Mesendoderm (in vitro differentiated cells): ENCODE measurements around the gene HEATR9.

Experiments used
- DNase-seq: peaks from one replicate; pipeline ENCODE4 v3.0.0; 2013
- H2AK5ac ChIP-seq: 2 replicates; pipeline ENCODE4 v1.6.1; 2013; ENCODE audit warnings: low read length, inconsistent platforms
- H2BK120ac ChIP-seq: 2 replicates; pipeline ENCODE4 v1.6.1; 2013; ENCODE audit warnings: low read depth, mild to moderate bottlenecking, low read length, moderate library complexity, mixed read lengths
- H2BK15ac ChIP-seq: replicated peaks from 2 replicates; pipeline ENCODE4 v1.6.1; 2013; ENCODE audit warnings: low read depth, mild to moderate bottlenecking, moderate library complexity
- H2BK5ac ChIP-seq: 2 replicates; pipeline ENCODE4 v1.6.1; 2013; ENCODE audit warnings: low read length, inconsistent platforms
- H3K18ac ChIP-seq: 2 replicates; pipeline ENCODE4 v1.6.1; 2013; ENCODE audit warnings: mild to moderate bottlenecking, low read length, mixed read lengths
- H3K23ac ChIP-seq: one replicate; pipeline ENCODE4 v1.6.1; 2013; ENCODE audit warnings: low read length
- H3K27ac ChIP-seq: 2 replicates; pipeline ENCODE4 v1.5.1; 2013; ENCODE audit warnings: low read depth, mild to moderate bottlenecking, inconsistent platforms, low read length, moderate library complexity
- H3K27me3 ChIP-seq: 2 replicates; pipeline ENCODE4 v1.6.1; 2013; ENCODE audit warnings: low read length, control low read depth, mild to moderate bottlenecking, inconsistent platforms; ENCODE audit not compliant: insufficient read depth, poor library complexity
- H3K36me3 ChIP-seq: 2 replicates; pipeline ENCODE4 v1.6.1; 2013; ENCODE audit warnings: low read length, inconsistent platforms; ENCODE audit not compliant: control insufficient read depth, insufficient read depth
- H3K4ac ChIP-seq: one replicate; pipeline ENCODE4 v1.6.1; 2013; ENCODE audit warnings: low read depth, mild to moderate bottlenecking, low read length, moderate library complexity
- H3K4me1 ChIP-seq: 2 replicates; pipeline ENCODE4 v1.6.1; 2013; ENCODE audit warnings: low read depth, low read length, inconsistent platforms; ENCODE audit not compliant: control insufficient read depth
- H3K4me2 ChIP-seq: 2 replicates; pipeline ENCODE4 v1.6.1; 2013; ENCODE audit warnings: low read length
- H3K4me3 ChIP-seq: 2 replicates; pipeline ENCODE4 v1.5.1; 2013; ENCODE audit warnings: mild to moderate bottlenecking, low read length
- H3K56ac ChIP-seq: one replicate; pipeline ENCODE4 v1.6.1; 2013; ENCODE audit warnings: low read length
- H3K79me1 ChIP-seq: 2 replicates; pipeline ENCODE4 v1.6.1; 2013; ENCODE audit warnings: low read length, inconsistent platforms
- H3K79me2 ChIP-seq: 2 replicates; pipeline ENCODE4 v1.6.1; 2013; ENCODE audit warnings: mild to moderate bottlenecking, low read length; ENCODE audit not compliant: control insufficient read depth, insufficient read depth
- H3K9ac ChIP-seq: 2 replicates; pipeline ENCODE4 v1.6.1; 2013; ENCODE audit warnings: low read length, inconsistent platforms
- H4K5ac ChIP-seq: one replicate; pipeline ENCODE4 v1.6.1; 2013; ENCODE audit warnings: low read length
- H4K8ac ChIP-seq: one replicate; pipeline ENCODE4 v1.6.1; 2013; ENCODE audit warnings: low read depth, mild to moderate bottlenecking, control low read depth, low read length, moderate library complexity
- WGBS: extraction: QIAGEN DNeasy Blood & Tissue Kit; methylation state at CpG from one replicate; pipeline ENCODE4 v1.1.7; 2013; ENCODE audit warnings: low lambda C conversion rate, missing lambda C conversion rate; ENCODE audit not compliant: insufficient coverage; ENCODE audit errors: extremely low coverage; 5-methylcytosine and 5-hydroxymethylcytosine counted together

HEATR9 gene

GRCh38 chr17:35847633-35848373 lies 20.9 kb downstream of the HEATR9 start:
- Histone ChIP-seq H4K5ac (no peak overlapping the region), H3K23ac (no peak overlapping the region), H3K56ac (peak overlapping the region; percentile 4), H3K4me2 (no peak overlapping the region), H3K79me2 (no peaks in the 10 kb centered on the region), H3K18ac (no peak overlapping the region), H3K4me3 (no peak overlapping the region), H3K4me1 (no peaks in the 10 kb centered on the region), H2BK120ac (no peak overlapping the region), H2AK5ac (no peak overlapping the region), H3K36me3 (peaks cover 11% of the 10 kb centered on the region), H4K8ac (no peak overlapping the region), H3K27ac (no peak overlapping the region), H2BK5ac (no peak overlapping the region), H3K79me1 (no peaks in the 10 kb centered on the region), H3K4ac (no peak overlapping the region), H3K9ac (no peak overlapping the region), H3K27me3 (no peaks in the 10 kb centered on the region), H2BK15ac (no peak overlapping the region)
- WGBS, result no CpG with 5 or more reads among the region's 4 CpGs
- DNase-seq, result no peak

- Histone ChIP-seq H3K4me1 (no peaks in the 10 kb centered on the region), H4K5ac (no peak overlapping the region), H3K79me1 (no peaks in the 10 kb centered on the region), H3K18ac (no peak overlapping the region), H2AK5ac (no peak overlapping the region), H3K56ac (no peak overlapping the region), H4K8ac (no peak overlapping the region), H3K27ac (no peak overlapping the region), H2BK120ac (no peak overlapping the region), H3K27me3 (no peaks in the 10 kb centered on the region), H3K9ac (no peak overlapping the region), H2BK15ac (no peak overlapping the region), H2BK5ac (no peak overlapping the region), H3K79me2 (no peaks in the 10 kb centered on the region), H3K23ac (no peak overlapping the region), H3K36me3 (peaks cover 11% of the 10 kb centered on the region), H3K4me3 (no peak overlapping the region), H3K4ac (no peak overlapping the region), H3K4me2 (no peak overlapping the region)
- no peak for DNase-seq
- no CpG with 5 or more reads among the region's 2 CpGs for WGBS
Observed at GRCh38 chr17:35847006-35847405, 21.7 kb downstream of the HEATR9 start.

GRCh38 chr17:35846055-35846809 lies 22.5 kb downstream of the HEATR9 start:
- no peak overlapping the region for H2AK5ac ChIP-seq
- no peak overlapping the region for H4K8ac ChIP-seq
- H3K27ac ChIP-seq, result no peak overlapping the region
- no peak overlapping the region for H2BK120ac ChIP-seq
- no peak for DNase-seq
- H3K4me3 ChIP-seq, result no peak overlapping the region
- H4K5ac ChIP-seq, result no peak overlapping the region
- H3K4me2 ChIP-seq, result no peak overlapping the region
- H3K36me3 ChIP-seq, result peaks cover 11% of the 10 kb centered on the region
- H3K23ac ChIP-seq, result no peak overlapping the region
- H3K9ac ChIP-seq, result no peak overlapping the region
- H3K4ac ChIP-seq, result no peak overlapping the region
- WGBS, result no CpG with 5 or more reads among the region's 3 CpGs
- no peak overlapping the region for H2BK5ac ChIP-seq
- no peaks in the 10 kb centered on the region for H3K4me1 ChIP-seq
- no peaks in the 10 kb centered on the region for H3K79me2 ChIP-seq
- no peaks in the 10 kb centered on the region for H3K27me3 ChIP-seq
- H2BK15ac ChIP-seq, result no peak overlapping the region
- H3K79me1 ChIP-seq, result no peaks in the 10 kb centered on the region
- no peak overlapping the region for H3K18ac ChIP-seq
- H3K56ac ChIP-seq, result no peak overlapping the region

GRCh38 chr17:35844547-35844946 lies 24.1 kb downstream of the HEATR9 start:
- WGBS, result 100% methylated on average over 4 of the region's 19 CpGs
- Histone ChIP-seq H3K79me1 (no peaks in the 10 kb centered on the region), H3K9ac (no peak overlapping the region), H3K36me3 (peaks cover 11% of the 10 kb centered on the region), H3K23ac (no peak overlapping the region), H3K4me1 (no peaks in the 10 kb centered on the region), H2BK5ac (no peak overlapping the region), H2BK15ac (no peak overlapping the region), H2BK120ac (no peak overlapping the region), H3K79me2 (no peaks in the 10 kb centered on the region), H3K18ac (no peak overlapping the region), H4K5ac (no peak overlapping the region), H3K4me3 (no peak overlapping the region), H3K4ac (no peak overlapping the region), H3K4me2 (no peak overlapping the region), H3K56ac (no peak overlapping the region), H3K27ac (no peak overlapping the region), H4K8ac (no peak overlapping the region), H2AK5ac (no peak overlapping the region), H3K27me3 (no peaks in the 10 kb centered on the region)
- no peak for DNase-seq

- no peak overlapping the region for H4K5ac ChIP-seq
- no CpG with 5 or more reads among the region's 2 CpGs for WGBS
- no peaks in the 10 kb centered on the region for H3K27me3 ChIP-seq
- H2BK5ac ChIP-seq, result no peak overlapping the region
- no peak overlapping the region for H4K8ac ChIP-seq
- H3K4me2 ChIP-seq, result no peak overlapping the region
- H3K4me3 ChIP-seq, result no peak overlapping the region
- H3K9ac ChIP-seq, result no peak overlapping the region
- no peak overlapping the region for H3K27ac ChIP-seq
- no peaks in the 10 kb centered on the region for H3K79me1 ChIP-seq
- H2BK120ac ChIP-seq, result no peak overlapping the region
- H3K23ac ChIP-seq, result no peak overlapping the region
- H3K18ac ChIP-seq, result no peak overlapping the region
- H3K4ac ChIP-seq, result no peak overlapping the region
- H2AK5ac ChIP-seq, result no peak overlapping the region
- H3K79me2 ChIP-seq, result no peaks in the 10 kb centered on the region
- H2BK15ac ChIP-seq, result no peak overlapping the region
- peaks cover 11% of the 10 kb centered on the region for H3K36me3 ChIP-seq
- H3K56ac ChIP-seq, result no peak overlapping the region
- DNase-seq, result no peak
- no peaks in the 10 kb centered on the region for H3K4me1 ChIP-seq
Observed at GRCh38 chr17:35843698-35844097, 25.0 kb downstream of the HEATR9 start.
